Mesendoderm (in vitro differentiated cells): ENCODE measurements around the gene UBAP1L.
"Not testable (repeated sequence)": the region's sequence is repeated elsewhere in the genome, so short reads cannot be mapped to it uniquely, and the experiment has no call there.

ENCODE experiments used
- DNase-seq: peaks from one replicate; pipeline ENCODE4 v3.0.0; 2013
- H2AK5ac ChIP-seq: 2 replicates; pipeline ENCODE4 v1.6.1; 2013; ENCODE audit warnings: low read length, inconsistent platforms
- H2BK120ac ChIP-seq: 2 replicates; pipeline ENCODE4 v1.6.1; 2013; ENCODE audit warnings: low read depth, mild to moderate bottlenecking, low read length, moderate library complexity, mixed read lengths
- H2BK15ac ChIP-seq: replicated peaks from 2 replicates; pipeline ENCODE4 v1.6.1; 2013; ENCODE audit warnings: low read depth, mild to moderate bottlenecking, moderate library complexity
- H2BK5ac ChIP-seq: 2 replicates; pipeline ENCODE4 v1.6.1; 2013; ENCODE audit warnings: low read length, inconsistent platforms
- H3K18ac ChIP-seq: 2 replicates; pipeline ENCODE4 v1.6.1; 2013; ENCODE audit warnings: mild to moderate bottlenecking, low read length, mixed read lengths
- H3K23ac ChIP-seq: one replicate; pipeline ENCODE4 v1.6.1; 2013; ENCODE audit warnings: low read length
- H3K27ac ChIP-seq: 2 replicates; pipeline ENCODE4 v1.5.1; 2013; ENCODE audit warnings: low read depth, mild to moderate bottlenecking, inconsistent platforms, low read length, moderate library complexity
- H3K27me3 ChIP-seq: 2 replicates; pipeline ENCODE4 v1.6.1; 2013; ENCODE audit warnings: low read length, control low read depth, mild to moderate bottlenecking, inconsistent platforms; ENCODE audit not compliant: insufficient read depth, poor library complexity
- H3K36me3 ChIP-seq: 2 replicates; pipeline ENCODE4 v1.6.1; 2013; ENCODE audit warnings: low read length, inconsistent platforms; ENCODE audit not compliant: control insufficient read depth, insufficient read depth
- H3K4ac ChIP-seq: one replicate; pipeline ENCODE4 v1.6.1; 2013; ENCODE audit warnings: low read depth, mild to moderate bottlenecking, low read length, moderate library complexity
- H3K4me1 ChIP-seq: 2 replicates; pipeline ENCODE4 v1.6.1; 2013; ENCODE audit warnings: low read depth, low read length, inconsistent platforms; ENCODE audit not compliant: control insufficient read depth
- H3K4me2 ChIP-seq: 2 replicates; pipeline ENCODE4 v1.6.1; 2013; ENCODE audit warnings: low read length
- H3K4me3 ChIP-seq: 2 replicates; pipeline ENCODE4 v1.5.1; 2013; ENCODE audit warnings: mild to moderate bottlenecking, low read length
- H3K56ac ChIP-seq: one replicate; pipeline ENCODE4 v1.6.1; 2013; ENCODE audit warnings: low read length
- H3K79me1 ChIP-seq: 2 replicates; pipeline ENCODE4 v1.6.1; 2013; ENCODE audit warnings: low read length, inconsistent platforms
- H3K79me2 ChIP-seq: 2 replicates; pipeline ENCODE4 v1.6.1; 2013; ENCODE audit warnings: mild to moderate bottlenecking, low read length; ENCODE audit not compliant: control insufficient read depth, insufficient read depth
- H3K9ac ChIP-seq: 2 replicates; pipeline ENCODE4 v1.6.1; 2013; ENCODE audit warnings: low read length, inconsistent platforms
- H4K5ac ChIP-seq: one replicate; pipeline ENCODE4 v1.6.1; 2013; ENCODE audit warnings: low read length
- H4K8ac ChIP-seq: one replicate; pipeline ENCODE4 v1.6.1; 2013; ENCODE audit warnings: low read depth, mild to moderate bottlenecking, control low read depth, low read length, moderate library complexity
- WGBS: extraction: QIAGEN DNeasy Blood & Tissue Kit; methylation state at CpG from one replicate; pipeline ENCODE4 v1.1.7; 2013; ENCODE audit warnings: low lambda C conversion rate, missing lambda C conversion rate; ENCODE audit not compliant: insufficient coverage; ENCODE audit errors: extremely low coverage; 5-methylcytosine and 5-hydroxymethylcytosine counted together

The UBAP1L gene

GRCh38 chr15:65075607-65076395 lies 39.2 kb downstream of the UBAP1L start:
- not testable (repeated sequence) for H3K4ac ChIP-seq, H4K5ac ChIP-seq, H3K4me3 ChIP-seq, H2BK120ac ChIP-seq, H3K79me1 ChIP-seq, H3K56ac ChIP-seq, H3K27me3 ChIP-seq, H3K79me2 ChIP-seq, H3K9ac ChIP-seq, H2BK5ac ChIP-seq, H2AK5ac ChIP-seq, H3K23ac ChIP-seq, DNase-seq, H4K8ac ChIP-seq, H3K18ac ChIP-seq, H2BK15ac ChIP-seq, H3K4me1 ChIP-seq, H3K36me3 ChIP-seq, H3K4me2 ChIP-seq, H3K27ac ChIP-seq
- WGBS: no CpG with 5 or more reads among the region's 12 CpGs

GRCh38 chr15:65074946-65075345 lies 40.1 kb downstream of the UBAP1L start:
- H3K79me2 ChIP-seq, H3K36me3 ChIP-seq, H3K9ac ChIP-seq, H3K56ac ChIP-seq, H3K27ac ChIP-seq, H3K18ac ChIP-seq, H2BK5ac ChIP-seq, H2BK15ac ChIP-seq, H3K79me1 ChIP-seq, DNase-seq, H3K23ac ChIP-seq, H3K4me3 ChIP-seq, H3K27me3 ChIP-seq, H3K4me2 ChIP-seq, H4K5ac ChIP-seq, H3K4ac ChIP-seq, H3K4me1 ChIP-seq, H2AK5ac ChIP-seq, H4K8ac ChIP-seq, H2BK120ac ChIP-seq: not testable (repeated sequence)
- no CpG with 5 or more reads among the region's 22 CpGs for WGBS

DNA sequence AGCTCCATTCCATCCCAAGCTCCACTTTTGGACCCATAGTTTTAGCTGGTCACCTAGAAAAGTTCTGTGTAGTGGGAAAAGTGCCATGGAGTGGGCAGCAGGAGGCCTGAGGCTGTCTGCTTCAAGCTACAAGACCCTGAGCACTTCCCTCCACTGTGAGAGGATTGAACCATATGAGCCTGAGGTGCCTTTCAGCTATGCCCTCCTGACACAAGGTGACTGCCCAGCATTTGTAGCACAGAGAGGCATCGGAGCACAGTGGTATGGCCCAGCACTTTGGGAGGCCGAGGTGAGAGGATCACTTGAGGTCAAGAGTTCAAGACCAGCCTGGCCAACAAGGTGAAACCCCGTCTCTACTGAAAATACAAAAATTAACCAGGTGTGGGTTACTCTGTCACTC lies 42.4 kb downstream of the UBAP1L start:
- no peak overlapping the region for H3K23ac ChIP-seq

GRCh38 chr15:65072027-65072426 lies 43.0 kb downstream of the UBAP1L start:
- Histone ChIP-seq H2AK5ac (no peak overlapping the region), H3K4me3 (no peak overlapping the region), H3K79me1 (no peaks in the 10 kb centered on the region), H3K27ac (no peak overlapping the region), H4K5ac (no peak overlapping the region), H3K36me3 (no peaks in the 10 kb centered on the region), H2BK120ac (no peak overlapping the region), H3K79me2 (no peaks in the 10 kb centered on the region), H3K9ac (no peak overlapping the region), H3K4me1 (peaks cover 5% of the 10 kb centered on the region), H2BK15ac (no peak overlapping the region), H3K23ac (no peak overlapping the region), H4K8ac (no peak overlapping the region), H3K4me2 (no peak overlapping the region), H3K4ac (no peak overlapping the region), H3K18ac (no peak overlapping the region), H3K27me3 (no peaks in the 10 kb centered on the region), H2BK5ac (no peak overlapping the region), H3K56ac (no peak overlapping the region)
- WGBS: no CpG with 5 or more reads among the region's 1 CpG
- no peak for DNase-seq

More for the DNA sequence above, 42.4 kb downstream of the UBAP1L start:
- Histone ChIP-seq H3K9ac (no peak overlapping the region), H3K4me1 (peaks cover 5% of the 10 kb centered on the region), H3K4me2 (no peak overlapping the region), H3K79me1 (no peaks in the 10 kb centered on the region), H4K5ac (no peak overlapping the region), H2BK5ac (no peak overlapping the region), H2BK15ac (no peak overlapping the region), H3K4me3 (no peak overlapping the region), H3K27ac (no peak overlapping the region), H3K56ac (no peak overlapping the region), H3K79me2 (no peaks in the 10 kb centered on the region), H3K18ac (no peak overlapping the region), H2AK5ac (no peak overlapping the region), H2BK120ac (no peak overlapping the region), H3K36me3 (no peaks in the 10 kb centered on the region), H4K8ac (no peak overlapping the region), H3K4ac (no peak overlapping the region), H3K27me3 (no peaks in the 10 kb centered on the region)
- DNase-seq: no peak
- no CpG with 5 or more reads among the region's 3 CpGs for WGBS

DNA sequence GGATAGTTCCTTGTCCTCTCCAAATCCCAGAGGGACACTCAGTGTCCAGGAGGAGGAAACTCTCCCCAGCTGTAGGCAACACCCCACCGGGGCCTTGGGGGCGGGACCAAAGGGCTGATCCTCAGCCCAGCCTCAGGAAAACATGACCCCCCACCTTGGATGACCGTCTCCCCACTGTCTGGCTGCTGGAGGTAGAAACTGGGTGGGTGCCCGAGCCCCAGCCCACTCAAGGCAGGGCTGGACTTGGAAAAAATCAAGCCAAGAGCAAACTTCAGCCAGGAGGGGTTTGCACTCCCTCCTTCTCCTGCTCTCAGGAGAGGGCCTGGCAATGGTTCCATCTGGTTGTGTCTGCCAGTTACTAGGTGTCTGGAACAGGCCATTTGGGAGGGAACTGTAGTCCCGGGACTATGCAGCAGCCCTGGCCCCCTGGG lies 43.6 kb downstream of the UBAP1L start:
- no peaks in the 10 kb centered on the region for H3K79me1 ChIP-seq
- H2BK15ac ChIP-seq: no peak overlapping the region
- no peak overlapping the region for H3K23ac ChIP-seq
- H3K4me3 ChIP-seq: no peak overlapping the region
- no peak overlapping the region for H3K4ac ChIP-seq
- H3K27ac ChIP-seq: no peak overlapping the region
- no peak overlapping the region for H2BK5ac ChIP-seq
- no peak overlapping the region for H4K8ac ChIP-seq
- WGBS: no CpG with 5 or more reads among the region's 5 CpGs
- H3K9ac ChIP-seq: no peak overlapping the region
- no peak overlapping the region for H2BK120ac ChIP-seq
- H3K56ac ChIP-seq: no peak overlapping the region
- H3K4me1 ChIP-seq: peaks cover 7% of the 10 kb centered on the region
- no peaks in the 10 kb centered on the region for H3K79me2 ChIP-seq
- no peaks in the 10 kb centered on the region for H3K36me3 ChIP-seq
- H4K5ac ChIP-seq: no peak overlapping the region
- no peaks in the 10 kb centered on the region for H3K27me3 ChIP-seq
- H3K4me2 ChIP-seq: no peak overlapping the region
- H2AK5ac ChIP-seq: no peak overlapping the region
- H3K18ac ChIP-seq: no peak overlapping the region
- no peak for DNase-seq
